Stimulated activated CD8-positive, alpha-beta memory T cell treated with anti-CD3 and anti-CD28 coated beads, Interleukin-12 subunit alpha, Interleukin-12 subunit beta, amount 100 ng/mL, for 24 hours (primary cell): ENCODE results near the gene CCT4.
"Not testable (repeated sequence)": the region's sequence is repeated elsewhere in the genome, so short reads cannot be mapped to it uniquely, and the experiment has no call there.

Experiments used
- DNase-seq: peaks from one replicate; pipeline ENCODE4 v3.0.0-alpha.2; 2020; ENCODE audit errors: extremely low read depth

Gene CCT4

GRCh38 chr2:61879351-61879750 lies 9.1 kb downstream of the CCT4 start:
- DNase-seq, result not testable (repeated sequence)

- DNase-seq, result no peak
Observed at GRCh38 chr2:61878761-61879160, 9.7 kb downstream of the CCT4 start.

DNA sequence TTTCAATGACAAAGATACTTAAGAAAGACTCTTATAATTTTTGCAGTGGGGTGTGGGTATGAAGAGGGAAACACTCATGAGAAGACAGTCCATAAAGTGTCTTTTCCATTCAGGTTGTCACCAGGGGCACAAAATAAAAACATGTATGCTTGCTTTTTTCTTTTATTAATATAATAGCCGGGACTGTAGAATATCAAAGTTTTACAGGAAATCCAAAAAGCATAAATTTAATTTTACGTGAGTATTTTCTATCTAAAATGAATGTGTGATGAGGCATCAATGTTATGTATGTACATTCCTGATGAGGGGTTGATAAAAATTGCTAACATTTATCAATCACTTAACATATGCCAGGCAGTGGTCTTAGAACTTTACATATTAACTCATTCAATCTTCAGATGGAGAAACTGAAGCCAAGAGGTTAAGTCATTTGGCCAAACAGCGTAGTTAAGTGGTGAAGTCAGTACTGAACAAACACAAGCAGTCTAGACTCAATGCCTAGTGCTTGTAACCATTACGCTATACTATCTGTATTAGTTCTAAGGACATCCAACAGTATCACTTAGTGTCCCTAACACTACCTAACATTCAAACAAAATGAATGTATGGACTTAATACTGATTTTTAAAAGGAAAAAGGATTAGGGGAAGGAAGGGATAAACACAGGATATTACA lies 10.7 kb downstream of the CCT4 start:
- DNase-seq, result no peak

GRCh38 chr2:61876400-61876799 lies 12.1 kb downstream of the CCT4 start:
- no peak for DNase-seq

DNA sequence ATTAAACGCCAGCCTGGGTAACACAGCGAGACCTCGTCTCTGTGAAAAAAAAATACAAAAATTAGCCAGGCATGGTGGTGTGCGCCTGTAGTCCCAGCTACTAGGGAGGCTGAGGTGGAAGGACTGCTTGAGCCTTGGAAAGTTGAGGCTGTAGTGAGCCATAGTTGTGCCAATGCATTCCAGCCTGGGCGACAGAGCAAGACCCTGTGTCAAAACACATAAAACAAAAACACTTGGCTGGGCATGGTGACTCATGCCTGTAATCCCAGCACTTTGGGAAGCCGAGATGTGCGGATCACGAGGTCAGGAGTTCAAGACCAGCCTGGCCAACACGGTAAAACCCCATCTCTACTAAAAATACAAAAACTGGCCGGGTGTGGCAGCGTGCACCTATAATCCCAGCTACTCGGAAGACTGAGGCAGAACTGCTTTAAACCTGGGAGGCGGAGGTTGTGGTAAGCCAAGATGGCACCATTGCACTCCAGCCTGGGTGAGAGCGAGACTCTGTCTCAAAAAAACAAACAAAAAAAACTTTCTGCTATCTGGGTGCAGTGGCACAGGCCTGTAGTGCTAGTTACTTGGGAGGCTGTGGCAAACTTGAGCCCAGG lies 21.9 kb downstream of the CCT4 start:
- not testable (repeated sequence) for DNase-seq

DNA sequence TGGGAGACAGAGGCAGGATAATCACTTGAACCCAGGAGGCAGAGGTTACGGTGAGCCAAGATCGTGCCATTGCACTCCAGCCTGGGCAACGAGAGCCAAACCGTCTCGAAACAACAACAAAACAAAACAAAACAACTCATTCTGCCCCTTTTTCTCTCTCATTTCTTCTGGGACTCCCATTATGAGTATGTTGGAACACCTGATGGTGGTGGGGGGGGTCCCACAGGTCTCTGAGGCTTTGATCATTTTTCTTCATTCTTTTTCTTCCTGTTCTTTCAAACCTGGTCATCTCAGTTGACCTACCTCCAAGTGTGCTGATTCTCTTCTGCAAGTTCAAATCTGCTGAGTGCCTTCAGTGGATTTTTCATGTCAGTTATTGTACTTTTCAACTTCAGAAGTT lies 26.4 kb downstream of the CCT4 start:
- no peak for DNase-seq

- DNase-seq, result no peak
Observed at GRCh38 chr2:61857224-61857623, 31.2 kb downstream of the CCT4 start.

- DNase-seq, result no peak
Observed at GRCh38 chr2:61855318-61855613, 33.2 kb downstream of the CCT4 start.

DNA sequence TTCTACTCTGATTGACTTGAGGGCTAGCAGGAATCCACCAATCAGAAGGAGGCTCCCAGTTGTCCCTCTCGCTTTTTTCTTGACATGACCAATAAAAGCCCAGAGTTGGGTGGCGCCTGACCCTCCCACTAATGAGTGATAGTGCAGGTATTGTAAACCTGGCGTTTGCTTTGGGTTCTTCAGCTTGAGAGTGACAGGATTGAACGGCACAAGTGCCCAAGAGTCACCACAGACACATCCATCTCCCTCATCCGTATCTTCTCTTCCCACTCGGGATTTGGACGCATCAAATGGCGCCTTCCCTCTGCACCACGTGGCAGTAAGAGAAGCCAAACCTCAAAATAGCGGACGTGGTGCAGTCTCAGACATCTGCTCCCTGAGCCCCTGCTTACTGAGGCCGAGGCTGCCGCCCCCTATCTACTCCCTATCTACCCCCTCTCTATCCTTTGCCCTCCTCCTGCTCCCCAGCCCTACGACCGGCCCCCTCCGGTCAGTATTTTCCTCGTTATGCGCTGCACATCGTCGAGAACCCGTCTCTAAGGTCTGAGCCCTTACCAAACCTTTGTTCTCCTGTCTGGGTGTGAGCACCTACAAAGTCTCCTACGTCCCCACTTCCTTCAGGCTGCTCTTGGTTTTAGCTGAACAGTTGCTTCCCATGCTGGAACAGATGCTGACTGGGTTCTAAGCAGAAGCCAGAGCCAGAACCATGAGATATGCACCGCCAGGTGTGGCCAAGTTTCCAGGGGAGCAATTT lies 33.7 kb downstream of the CCT4 start:
- DNase-seq, result no peak

DNA sequence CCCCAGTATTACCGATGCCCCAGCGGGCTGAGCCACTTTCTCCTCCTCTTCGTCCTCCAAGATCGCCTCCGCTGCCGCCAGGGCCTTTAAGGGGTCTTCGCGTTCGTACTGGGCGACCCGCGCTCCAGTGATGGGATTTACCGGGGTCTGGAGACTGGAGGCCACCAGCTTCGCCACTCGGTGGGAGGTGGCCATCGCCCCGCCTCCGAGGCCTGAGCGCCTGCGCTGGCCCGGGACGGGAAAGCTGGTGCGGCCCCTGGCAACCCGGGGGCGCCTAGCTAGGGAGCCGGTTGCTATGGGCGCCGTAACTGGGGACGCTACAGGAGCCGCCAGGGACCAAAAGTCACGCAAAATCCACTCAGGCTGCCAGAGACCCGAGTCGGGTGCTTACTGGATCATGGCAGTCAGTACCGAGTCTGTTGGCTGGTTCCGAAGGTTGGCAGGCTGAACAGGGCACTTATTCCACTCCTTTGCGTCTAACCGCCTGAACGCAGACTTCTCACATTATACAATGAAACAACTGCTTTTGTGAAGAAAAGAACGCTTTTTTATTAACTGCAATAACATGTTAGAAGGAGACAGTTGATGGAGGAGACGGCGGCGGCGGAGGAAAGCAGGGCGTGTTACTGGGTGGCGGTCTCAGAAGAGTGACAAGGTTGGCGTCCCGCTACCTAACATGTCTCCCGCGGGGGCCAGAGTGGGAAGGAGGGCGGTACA lies 34.5 kb downstream of the CCT4 start, which contains the start of gene FAM161A:
Gene FAM161A, minus strand, starts transcription at position 214 of the 717 bp plus-strand sequence. Its CDS starts 19 bp downstream, at position 195.
- DNase-seq, result peak; percentile 67

DNA sequence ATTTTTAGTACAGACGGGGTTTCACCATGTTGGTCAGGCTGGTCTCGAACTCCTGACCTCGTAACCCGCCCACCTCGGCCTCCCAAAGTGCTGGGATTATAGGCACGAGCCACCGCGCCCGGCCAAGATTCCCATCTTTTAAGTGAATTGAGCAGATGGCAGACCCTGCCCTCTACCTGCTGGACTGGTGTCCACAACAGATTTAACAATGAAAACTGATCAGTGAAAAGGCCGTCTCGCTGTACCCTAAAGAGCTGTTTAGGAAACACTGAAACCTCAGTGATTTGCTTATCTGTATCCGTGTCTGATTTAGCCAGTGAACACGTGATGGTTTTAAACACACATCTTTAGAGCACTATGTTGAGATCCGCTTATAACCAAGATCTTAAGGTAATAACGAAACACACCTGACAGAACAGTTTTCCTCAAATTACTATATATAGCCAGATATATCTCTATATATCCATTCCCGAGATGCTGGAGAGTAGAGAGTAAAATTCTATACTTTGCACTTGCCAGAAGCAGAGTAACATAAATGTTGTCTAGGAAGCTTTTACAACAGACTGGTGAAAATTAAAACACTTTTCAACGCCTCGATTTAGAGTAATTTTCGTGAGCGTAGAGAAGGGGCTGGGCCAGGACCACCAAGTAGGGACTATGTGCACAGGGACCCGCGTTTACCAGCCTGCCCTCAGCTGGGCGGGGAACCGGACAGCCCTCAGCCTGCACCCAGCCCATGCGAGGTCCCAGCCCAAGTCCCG lies 35.2 kb downstream of the CCT4 start:
- DNase-seq, result peak; percentile 33

GRCh38 chr2:61851270-61851669 lies 37.2 kb downstream of the CCT4 start:
- not testable (repeated sequence) for DNase-seq

DNA sequence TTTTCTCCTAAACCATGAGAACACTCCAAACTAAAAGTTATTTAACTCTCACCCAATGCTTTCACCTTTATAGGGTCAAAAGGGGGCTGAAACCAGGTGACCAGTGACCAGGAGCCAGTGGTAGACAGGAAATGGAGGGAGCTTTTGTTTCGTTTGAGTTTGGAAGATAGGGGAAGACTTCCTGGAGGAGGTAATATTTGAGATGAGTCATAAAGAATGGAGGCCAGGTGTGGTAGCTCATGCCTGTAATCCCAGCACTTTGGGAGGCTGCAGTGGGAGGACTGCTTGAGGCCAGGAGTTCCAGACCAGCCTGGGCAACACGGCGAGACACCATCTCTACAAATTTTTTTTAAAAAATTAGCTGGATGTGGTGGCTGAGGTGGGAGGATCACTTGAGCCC lies 43.1 kb downstream of the CCT4 start:
- DNase-seq, result no peak

GRCh38 chr2:61841286-61841685 lies 47.2 kb downstream of the CCT4 start:
- no peak for DNase-seq

DNA sequence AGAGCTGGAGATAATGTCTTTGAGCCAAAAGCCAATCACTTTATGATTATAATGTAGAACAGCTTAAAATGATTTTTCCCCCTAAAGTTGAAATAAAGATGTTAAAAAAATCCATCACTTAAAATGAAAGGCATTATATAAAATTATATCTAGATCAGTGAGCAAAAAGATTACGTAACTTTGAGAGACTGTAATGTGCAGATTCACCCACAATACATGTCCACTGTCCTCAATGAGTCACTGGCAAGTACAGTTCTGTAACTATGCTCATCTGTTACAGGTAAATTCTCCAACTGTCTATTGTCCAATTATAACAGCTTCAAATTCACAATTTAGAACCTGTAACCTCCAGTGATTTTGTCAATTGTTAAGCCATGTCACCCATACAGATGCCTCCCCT lies 53.6 kb downstream of the CCT4 start:
- DNase-seq, result no peak

- DNase-seq, result no peak
Observed at GRCh38 chr2:61833971-61834370, 54.5 kb downstream of the CCT4 start.

- no peak for DNase-seq
Observed at GRCh38 chr2:61832183-61832841, 56.1 kb downstream of the CCT4 start.

- no peak for DNase-seq
Observed at GRCh38 chr2:61822255-61822654, 66.2 kb downstream of the CCT4 start.
